Jurkat, Clone E6-1 (cell line): Measurements from ENCODE around the gene CUX1.
A peak's percentile ranks its signal among the peaks of the same experiment; 100 is the strongest.

Source experiments
- DNase-seq: peaks from one replicate; pipeline ENCODE4 v3.0.0-alpha.2; 2011; ENCODE audit warnings: low read depth, low spot score
- H3K4me3 ChIP-seq: 2 replicates; pipeline ENCODE4 v1.5.1; 2011; ENCODE audit warnings: mild to moderate bottlenecking, low read length, control low read depth, moderate library complexity

Gene CUX1

GRCh38 chr7:101960323-101960722, 142.9 kb downstream of the CUX1 start:
- DNase-seq, result no peak
- no peak overlapping the region for H3K4me3 ChIP-seq

- no peak for DNase-seq
- no peak overlapping the region for H3K4me3 ChIP-seq
These were observed 143.7 kb downstream of the CUX1 start for GRCh38 chr7:101960985-101961708.

- no peak overlapping the region for H3K4me3 ChIP-seq
- no peak for DNase-seq
These were observed 144.4 kb downstream of the CUX1 start for GRCh38 chr7:101961811-101962210.

- H3K4me3 ChIP-seq, result no peak overlapping the region
- DNase-seq, result no peak
These were observed 146.3 kb downstream of the CUX1 start for GRCh38 chr7:101963693-101964092.

GRCh38 chr7:101964680-101965452, 147.4 kb downstream of the CUX1 start:
- no peak for DNase-seq
- no peak overlapping the region for H3K4me3 ChIP-seq

- H3K4me3 ChIP-seq, result no peak overlapping the region
- no peak for DNase-seq
These were observed 151.5 kb downstream of the CUX1 start for GRCh38 chr7:101968720-101969466.

- no peak overlapping the region for H3K4me3 ChIP-seq
- no peak for DNase-seq
These were observed 152.7 kb downstream of the CUX1 start for GRCh38 chr7:101969997-101970585.

- no peak for DNase-seq
- no peak overlapping the region for H3K4me3 ChIP-seq
These were observed 153.4 kb downstream of the CUX1 start for GRCh38 chr7:101970801-101971200.

- no peak overlapping the region for H3K4me3 ChIP-seq
- DNase-seq, result no peak
These were observed 154.0 kb downstream of the CUX1 start for GRCh38 chr7:101971457-101971856.

GRCh38 chr7:101972627-101973026, 155.2 kb downstream of the CUX1 start:
- no peak for DNase-seq
- H3K4me3 ChIP-seq, result no peak overlapping the region

- H3K4me3 ChIP-seq, result no peak overlapping the region
- DNase-seq, result no peak
These were observed 155.7 kb downstream of the CUX1 start for GRCh38 chr7:101973130-101973529.

GRCh38 chr7:101974393-101974792, 157.0 kb downstream of the CUX1 start:
- no peak for DNase-seq
- no peak overlapping the region for H3K4me3 ChIP-seq

- DNase-seq, result no peak
- H3K4me3 ChIP-seq, result no peak overlapping the region
These were observed 157.6 kb downstream of the CUX1 start for GRCh38 chr7:101975046-101975445.

- DNase-seq, result no peak
These were observed 159.0 kb downstream of the CUX1 start for GRCh38 chr7:101976411-101976810.

GRCh38 chr7:101977249-101977648, 159.8 kb downstream of the CUX1 start:
- DNase-seq, result no peak
- H3K4me3 ChIP-seq, result no peak overlapping the region

More at GRCh38 chr7:101976411-101976810, 159.0 kb downstream of the CUX1 start:
- no peak overlapping the region for H3K4me3 ChIP-seq

GRCh38 chr7:101978683-101979082, 161.3 kb downstream of the CUX1 start:
- no peak for DNase-seq

GRCh38 chr7:101983147-101983811, 165.9 kb downstream of the CUX1 start:
- H3K4me3 ChIP-seq, result no peak overlapping the region
- DNase-seq, result no peak

More at GRCh38 chr7:101978683-101979082, 161.3 kb downstream of the CUX1 start:
- H3K4me3 ChIP-seq, result no peak overlapping the region

- no peak for DNase-seq
- peak overlapping the region; percentile 50 for H3K4me3 ChIP-seq
These were observed 166.9 kb downstream of the CUX1 start for GRCh38 chr7:101984133-101984879.
